Measurements from ENCODE around the gene CCDC6. TPM values are rescaled to one million over a fixed set of nuclear protein-coding genes. Genes with fewer than 3 reads are reported as not detected.

The CCDC6 gene
- total and polyA plus RNA-seq, 9 of the 15 experiments (the other 6 are each of a cell fraction or from before 2014, with no cell fraction given), result 10.4 to 41.0 (median 20.9) TPM

DNA sequence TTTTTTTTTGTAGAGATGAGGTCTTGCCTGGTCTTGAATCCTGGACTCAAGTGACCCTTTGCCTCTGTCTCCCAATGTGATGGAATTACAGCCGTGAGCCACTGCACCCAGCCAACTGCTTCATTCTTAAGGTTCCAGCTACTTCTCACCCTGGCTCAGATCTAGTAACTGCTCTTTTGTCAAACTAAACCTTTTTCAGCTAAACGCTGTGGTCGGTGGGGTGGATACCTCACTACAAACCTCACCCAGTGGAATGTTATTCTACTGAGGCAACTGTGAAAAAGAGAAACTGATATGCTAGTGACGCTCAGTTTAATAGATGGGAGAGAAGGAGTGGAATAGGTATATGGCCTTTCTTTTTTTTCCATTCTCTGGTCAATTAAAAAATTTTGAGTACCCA is 151.4 kb downstream of the CCDC6 start (continued):
- TF ChIP-seq, protein P1, sequence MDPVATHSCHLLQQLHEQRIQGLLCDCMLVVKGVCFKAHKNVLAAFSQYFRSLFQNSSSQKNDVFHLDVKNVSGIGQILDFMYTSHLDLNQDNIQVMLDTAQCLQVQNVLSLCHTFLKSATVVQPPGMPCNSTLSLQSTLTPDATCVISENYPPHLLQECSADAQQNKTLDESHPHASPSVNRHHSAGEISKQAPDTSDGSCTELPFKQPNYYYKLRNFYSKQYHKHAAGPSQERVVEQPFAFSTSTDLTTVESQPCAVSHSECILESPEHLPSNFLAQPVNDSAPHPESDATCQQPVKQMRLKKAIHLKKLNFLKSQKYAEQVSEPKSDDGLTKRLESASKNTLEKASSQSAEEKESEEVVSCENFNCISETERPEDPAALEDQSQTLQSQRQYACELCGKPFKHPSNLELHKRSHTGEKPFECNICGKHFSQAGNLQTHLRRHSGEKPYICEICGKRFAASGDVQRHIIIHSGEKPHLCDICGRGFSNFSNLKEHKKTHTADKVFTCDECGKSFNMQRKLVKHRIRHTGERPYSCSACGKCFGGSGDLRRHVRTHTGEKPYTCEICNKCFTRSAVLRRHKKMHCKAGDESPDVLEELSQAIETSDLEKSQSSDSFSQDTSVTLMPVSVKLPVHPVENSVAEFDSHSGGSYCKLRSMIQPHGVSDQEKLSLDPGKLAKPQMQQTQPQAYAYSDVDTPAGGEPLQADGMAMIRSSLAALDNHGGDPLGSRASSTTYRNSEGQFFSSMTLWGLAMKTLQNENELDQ (CRISPR knock-in tag; IDR thresholded peaks at IDR 0.05; ENCODE audit: borderline replicate concordance), result no peak
- TF ChIP-seq ELF4 (CRISPR knock-in tag; IDR thresholded peaks at IDR 0.05) (no peak), NFIC (IDR thresholded peaks at IDR 0.05) (no peak), KDM2B (CRISPR knock-in tag; IDR thresholded peaks at IDR 0.05) (no peak)

DNA sequence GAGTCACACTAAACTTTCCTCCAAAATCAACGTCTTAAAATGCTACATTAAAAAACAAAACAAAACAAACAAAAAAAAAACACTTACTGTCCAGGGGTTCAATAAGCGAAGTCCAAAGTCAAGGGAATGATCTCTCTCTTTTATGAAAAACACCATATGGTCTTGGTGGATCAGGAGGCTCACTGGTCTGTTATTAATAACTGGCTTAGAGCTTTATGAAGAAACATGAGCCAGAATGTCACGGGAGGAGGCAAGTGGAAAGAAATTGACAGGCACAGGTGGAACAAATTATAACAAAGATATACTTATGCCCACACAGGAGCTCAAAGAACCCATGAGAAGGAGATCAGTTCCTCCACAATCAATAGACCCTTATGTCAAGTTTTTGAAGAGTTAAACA is 153.1 kb downstream of the CCDC6 start, which contains the start of gene MRLN:
TSS of gene MRLN (minus strand) at position 189 of the 400 bp plus-strand sequence.
- POLR2A ChIA-PET, result no interaction called here

More for the DNA sequence above, 153.1 kb downstream of the CCDC6 start, which contains the start of gene MRLN:
- intact Hi-C loops (cut with micrococcal nuclease), result no loop called here
- CTCF ChIA-PET (ENCODE audit: low intra/inter-chr PET ratio), result no interaction called here
- no TSS peak for BruUV-seq (replicated peaks)
- Histone ChIP-seq H3K27me3 (ENCODE audit: control insufficient read depth in 2 of 2, insufficient read depth in 2 of 2, low read length in 2 of 2) (peaks cover 5 to 6% of the 10 kb centered on the region in 2 experiments; a peak in 3 of 5 replicates), H3K27ac (ENCODE audit: extremely low read depth, low read depth, low read length) (no peak within 1 kb of the TSS), H3K4me3 (no peak within 1 kb of the TSS), H4K20me1 (replicated peaks; ENCODE audit: control insufficient read depth, insufficient read depth, low read length) (no peaks in the 10 kb centered on the region), H3K9me1 (ENCODE audit: control insufficient read depth, insufficient read depth, low read length) (no peaks in the 10 kb centered on the region), H2AFZ (ENCODE audit: low read depth, low read length) (no peak within 1 kb of the TSS), H3K36me3 (ENCODE audit: control insufficient read depth, insufficient read depth, low read length) (no peaks in the 10 kb centered on the region), H3K9ac (ENCODE audit: insufficient read depth in 1 of 2, low read depth in 2 of 2, low read length in 2 of 2) (no peak within 1 kb of the TSS), H3K4me1 (replicated peaks in 1 of 2; ENCODE audit: control insufficient read depth in 2 of 2, insufficient read depth in 2 of 2, low read length in 2 of 2) (no peaks in the 10 kb centered on the region), H3K9me3 (replicated peaks; ENCODE audit: control insufficient read depth, insufficient read depth, low read depth, low read length) (no peaks in the 10 kb centered on the region), H3K4me2 (ENCODE audit: insufficient read depth, low read length) (no peak within 1 kb of the TSS), H3K79me2 (ENCODE audit: control insufficient read depth, insufficient read depth, low read length) (no peaks in the 10 kb centered on the region)
- TF ChIP-seq ZNF589 (CRISPR knock-in tag; IDR thresholded peaks at IDR 0.05; ENCODE audit: low read depth) (no peak), THRB (CRISPR knock-in tag; conservative IDR thresholded peaks at IDR 0.05) (no peak), RFX5 (IDR thresholded peaks at IDR 0.05; ENCODE audit: low read depth, low read length) (no peak), HDAC1 (IDR thresholded peaks at IDR 0.05) (no peak), CHD1 (IDR thresholded peaks at IDR 0.05; ENCODE audit: low read length) (no peak)
- ATAC-seq, result no peak
- 0% methylated on average over 3 of the region's 3 CpGs for WGBS (ENCODE audit: insufficient coverage, low coverage, missing lambda C conversion rate)
- no peak for DNase-seq (ENCODE audit: extremely low read depth in 1 of 4, low spot score in 3 of 4)
- in situ Hi-C loops (cut with MboI), result no loop called here
- FAIRE-seq, result no peak
